Retinal pigment epithelial cell (primary cell): ENCODE results near the gene MTX1.

Source experiments
- DNase-seq: peaks from one replicate; pipeline ENCODE4 v3.0.0-alpha.2; 2010; ENCODE audit warnings: low read depth
- H3K4me3 ChIP-seq: 2 replicates; pipeline ENCODE4 v1.5.1; 2011; ENCODE audit warnings: mild to moderate bottlenecking, low read length, control low read depth, moderate library complexity
- CTCF ChIP-seq: conservative IDR thresholded peaks from 2 replicates; pipeline ENCODE4 v1.5.1; 2011; ENCODE audit warnings: low read depth, low read length, control low read depth, inconsistent platforms

Gene MTX1

DNA sequence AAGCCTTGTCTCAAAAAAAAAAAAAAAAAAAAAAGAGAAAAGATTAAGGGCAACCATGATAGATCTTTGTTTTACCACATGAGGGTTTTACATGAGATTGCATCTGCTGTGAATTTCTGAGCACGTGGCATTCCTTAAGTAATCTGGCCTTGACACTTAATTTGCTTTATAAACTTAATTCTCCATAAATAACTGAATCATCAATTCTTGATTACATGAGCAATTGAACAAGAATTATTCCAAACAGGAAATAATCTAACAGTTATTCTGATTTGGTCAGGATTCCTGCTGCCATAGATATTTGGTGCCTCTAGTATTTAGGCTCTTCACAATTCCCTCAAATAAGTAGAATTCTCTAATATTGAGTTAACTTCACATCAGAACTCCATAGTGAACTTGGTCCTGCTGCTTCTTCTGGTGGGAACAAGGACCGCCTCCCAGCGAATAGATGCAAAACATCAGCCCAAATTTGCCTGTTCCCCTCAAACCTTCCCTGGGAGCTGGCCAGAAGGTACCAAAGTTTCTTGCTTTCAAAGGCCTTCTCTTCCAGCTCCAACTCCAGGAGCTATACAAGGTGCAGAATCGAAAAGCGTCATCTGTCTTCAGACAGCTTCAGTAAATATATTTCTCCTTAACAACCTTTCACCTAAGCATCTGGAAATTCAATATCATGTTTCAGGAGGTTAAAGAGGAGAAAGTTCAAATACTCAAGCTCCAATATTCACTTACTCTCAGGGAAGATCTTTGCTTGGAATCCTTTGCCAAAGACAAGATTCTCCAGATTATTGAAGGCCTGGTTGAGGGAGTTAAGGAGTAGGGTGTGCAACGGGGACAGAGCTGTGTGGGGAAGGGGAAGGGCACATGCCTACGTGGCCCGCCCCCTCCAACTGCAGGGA is 36.4 kb upstream of the MTX1 start:
- TF ChIP-seq CTCF, result no peak
- H3K4me3 ChIP-seq, result peak overlapping the region; percentile 96
- no peak for DNase-seq

DNA sequence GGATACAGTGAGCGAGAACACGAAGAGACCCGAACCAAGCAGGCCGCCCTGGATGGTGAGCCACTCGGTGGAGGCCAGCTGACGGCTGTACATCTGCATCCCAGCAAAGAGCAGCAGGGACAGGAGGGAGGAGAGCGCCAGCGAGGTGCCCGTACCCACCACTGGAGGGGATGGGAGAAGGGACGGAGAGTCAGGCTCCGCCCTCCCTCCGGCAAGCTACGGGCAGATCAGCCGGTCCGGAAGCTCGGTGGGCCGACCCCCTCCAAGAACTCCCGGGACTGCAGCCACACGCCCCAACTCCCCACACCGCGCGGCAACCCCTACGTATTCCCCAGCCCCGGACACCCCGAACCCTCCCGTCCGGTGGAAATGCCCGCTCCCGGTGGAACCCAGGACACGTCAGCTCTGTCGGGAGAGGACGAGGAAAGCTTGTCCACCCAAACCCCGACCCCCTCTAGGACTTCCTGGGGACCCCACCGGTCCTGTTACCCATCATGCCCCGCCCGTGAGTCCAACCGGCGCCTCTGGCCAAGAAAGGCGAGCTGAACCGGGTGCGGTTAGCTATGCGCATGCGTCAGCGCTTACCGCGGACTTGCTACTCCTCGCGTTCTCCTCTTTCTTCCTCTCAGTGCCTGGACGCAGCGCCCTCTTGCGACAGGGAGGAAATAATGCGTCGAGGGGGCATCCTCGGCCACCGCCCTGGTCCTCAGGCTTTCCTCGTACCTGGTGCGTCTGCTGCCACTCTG is 35.6 kb upstream of the MTX1 start, which contains the start of gene KRTCAP2:
Gene KRTCAP2 (minus strand): TSS at position 573 of the 746 bp plus-strand sequence. CDS start 80 bp downstream, at position 493.
- H3K4me3 ChIP-seq, result peak within 1 kb of the TSS; percentile 96
- TF ChIP-seq CTCF, result peak; percentile 94
- DNase-seq, result peak; percentile 75

DNA sequence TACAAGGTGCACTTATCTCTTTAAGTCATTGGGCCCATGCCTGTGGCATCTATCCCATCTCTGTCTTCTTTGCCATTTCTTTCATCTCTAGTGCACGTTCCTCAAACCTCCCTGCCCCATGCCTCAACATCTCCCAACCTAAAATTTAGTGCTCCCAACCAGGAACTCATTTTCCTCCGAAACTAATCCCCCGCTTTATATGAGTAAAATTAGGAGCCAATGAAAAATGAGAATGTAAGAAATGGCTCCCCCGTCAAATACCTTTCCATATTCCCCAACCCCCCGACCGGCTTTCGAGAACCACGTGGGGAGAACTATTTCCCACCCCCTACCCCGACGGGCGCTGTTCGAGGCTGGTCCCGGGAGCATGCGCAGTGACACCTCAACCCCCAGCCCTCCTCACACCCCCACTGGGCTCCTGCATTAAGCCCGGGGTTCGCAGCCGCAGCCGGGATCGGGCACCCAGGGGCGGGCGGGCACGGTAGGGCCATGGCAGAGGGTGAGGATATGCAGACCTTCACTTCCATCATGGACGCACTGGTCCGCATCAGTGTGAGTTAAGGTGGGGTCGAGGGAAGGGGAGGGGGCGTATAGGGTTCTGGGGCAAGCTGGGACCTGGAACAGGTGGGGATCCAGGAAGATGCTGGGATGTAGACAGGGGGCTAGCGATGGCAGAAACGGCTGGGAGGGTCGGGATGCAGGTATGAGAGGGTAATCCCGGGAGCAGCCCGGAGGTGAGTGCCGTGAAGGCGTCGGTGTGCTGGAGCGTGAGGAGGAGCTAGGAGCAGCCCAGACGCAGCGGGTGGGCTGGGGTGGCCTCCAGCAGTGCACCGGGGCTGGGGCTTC is 34.8 kb upstream of the MTX1 start, which contains the start of gene TRIM46:
Gene TRIM46 (plus strand): TSS at position 372 of the 846 bp plus-strand sequence. CDS start 118 bp downstream, at position 490.
- TF ChIP-seq CTCF, result no peak
- no peak for DNase-seq
- peak within 1 kb of the TSS; percentile 96 for H3K4me3 ChIP-seq

DNA sequence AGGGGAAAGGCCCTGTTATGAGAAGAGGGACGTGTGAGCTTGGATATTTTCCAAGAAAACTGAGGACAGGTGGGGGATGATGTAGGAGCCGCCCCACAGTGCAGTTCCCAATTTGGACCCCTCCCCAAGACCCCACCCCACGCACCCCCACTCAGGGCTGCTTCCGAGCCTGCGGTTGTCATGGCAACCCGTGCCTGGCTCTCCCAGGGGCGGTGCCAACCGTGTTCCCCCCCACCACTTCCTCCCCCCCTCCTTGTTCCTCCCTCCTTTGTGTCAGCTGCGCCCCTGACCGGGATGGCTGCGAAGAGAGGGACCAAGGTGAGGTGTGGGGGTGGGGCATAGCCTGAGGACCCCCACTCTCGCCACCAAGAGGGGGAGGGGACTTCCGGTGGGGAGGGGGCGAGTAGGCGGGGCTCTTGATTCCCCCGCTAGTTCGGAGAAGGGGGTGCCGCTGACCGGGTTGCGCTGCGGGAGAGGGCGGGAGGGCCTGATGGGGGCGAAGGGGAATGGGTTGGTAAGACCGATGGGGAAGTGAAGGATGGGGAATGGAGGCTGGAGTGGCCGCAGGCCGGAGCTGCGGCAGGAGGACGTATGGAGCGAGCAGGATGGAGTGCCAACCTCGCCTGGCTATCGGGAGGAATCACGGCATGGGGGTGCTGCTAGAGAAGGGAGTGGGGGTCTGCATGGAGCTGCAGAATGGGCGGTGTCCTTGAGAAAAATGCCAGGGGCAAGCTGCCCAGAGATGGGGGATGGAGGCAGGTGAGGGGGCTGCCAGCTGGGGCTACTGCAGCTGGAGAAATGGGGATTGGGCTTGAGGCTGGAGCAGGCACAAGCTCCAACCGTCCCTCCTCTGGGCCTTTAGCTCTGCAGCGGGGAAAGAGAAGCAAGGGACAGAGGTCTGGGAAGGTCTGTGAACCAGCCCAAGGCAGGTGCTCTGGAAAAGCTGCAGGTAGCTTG is 33.9 kb upstream of the MTX1 start:
- TF ChIP-seq CTCF, result no peak
- peak overlapping the region; percentile 96 for H3K4me3 ChIP-seq
- DNase-seq, result no peak

DNA sequence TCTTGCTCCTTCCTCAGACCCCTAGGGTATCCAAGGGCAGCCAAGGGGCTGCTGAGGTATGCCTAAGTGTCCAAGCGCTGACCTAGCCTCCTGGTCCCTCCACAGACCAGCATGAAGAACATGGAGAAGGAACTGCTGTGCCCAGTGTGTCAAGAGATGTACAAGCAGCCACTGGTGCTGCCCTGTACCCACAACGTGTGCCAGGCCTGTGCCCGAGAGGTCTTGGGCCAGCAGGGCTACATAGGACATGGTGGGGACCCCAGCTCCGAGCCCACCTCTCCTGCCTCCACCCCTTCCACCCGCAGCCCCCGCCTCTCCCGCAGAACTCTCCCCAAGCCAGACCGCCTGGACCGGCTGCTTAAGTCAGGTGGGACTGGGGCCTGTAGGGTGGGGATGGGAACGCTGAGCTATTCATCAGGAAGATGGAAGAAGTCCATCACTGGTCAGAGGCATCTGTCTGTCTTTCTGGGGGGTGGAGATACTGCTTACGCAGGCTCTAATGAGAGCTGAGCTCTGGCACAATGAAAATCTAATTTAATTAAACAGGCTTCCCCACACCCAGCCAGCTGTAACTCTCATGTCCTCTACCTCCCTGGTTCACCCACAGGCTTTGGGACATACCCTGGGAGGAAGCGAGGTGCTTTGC is 33.1 kb upstream of the MTX1 start:
- H3K4me3 ChIP-seq, result peak overlapping the region; percentile 96
- TF ChIP-seq CTCF, result no peak
- no peak for DNase-seq
